Renal cortex interstitium (tissue), 11 donors: ENCODE measurements around the gene MYO7B. TPM values are rescaled to one million over a fixed set of nuclear protein-coding genes. Genes with fewer than 3 reads are reported as not detected.
"Not testable (repeated sequence)": the region's sequence is repeated elsewhere in the genome, so short reads cannot be mapped to it uniquely, and the experiment has no call there.

ENCODE experiments used
- DNase-seq, 11 donors: peaks; one replicate each; pipeline ENCODE4 v3.0.0-alpha.2; 2013; ENCODE audit warnings: low read depth in 9 of 11, low spot score in 4 of 11; ENCODE audit errors: extremely low read depth in 1 of 11
- polyA plus RNA-seq, 3 donors: library from polyadenylated mRNA; unstranded; fragments of 120-200 nt; gene quantifications; one replicate each; pipeline ENCODE4 v1.2.1, GENCODE V29; 2013; ENCODE audit not compliant: insufficient read length in 3 of 3

MYO7B gene
- polyA plus RNA-seq, 3 donors, result 20.6 to 33.3 (median 22.2) TPM

GRCh38 chr2:127516041-127516762, 19.3 kb upstream of the MYO7B start:
- no peak for DNase-seq

GRCh38 chr2:127517465-127517864, 18.0 kb upstream of the MYO7B start:
- DNase-seq, result no peak

GRCh38 chr2:127520424-127520823, 15.1 kb upstream of the MYO7B start:
- no peak for DNase-seq

- no peak for DNase-seq
Observed at GRCh38 chr2:127523269-127523939, 12.1 kb upstream of the MYO7B start.

- DNase-seq, result not testable (repeated sequence)
Observed at GRCh38 chr2:127524198-127524834, 11.2 kb upstream of the MYO7B start.

GRCh38 chr2:127525691-127526131, 9.8 kb upstream of the MYO7B start:
- peak in 5 of 11 donors; percentile 25 to 57 (median 41) for DNase-seq

GRCh38 chr2:127526132-127527000, 9.1 kb upstream of the MYO7B start, which contains the start of gene IWS1:
Gene IWS1, minus strand, starts transcription at chr2:127526489. Its CDS starts 281 bp downstream, at chr2:127526208.
- peak; percentile 92 to 97 (median 95) for DNase-seq

- peak in 2 of 11 donors; percentile 13 to 21 for DNase-seq
Observed at GRCh38 chr2:127527001-127527804, 8.3 kb upstream of the MYO7B start.

- no peak for DNase-seq
Observed at GRCh38 chr2:127528487-127528886, 7.0 kb upstream of the MYO7B start.

GRCh38 chr2:127529416-127529815, 6.1 kb upstream of the MYO7B start:
- DNase-seq, result not testable (repeated sequence)

- DNase-seq, result no peak
Observed at GRCh38 chr2:127530245-127531140, 5.0 kb upstream of the MYO7B start.

- no peak for DNase-seq
Observed at GRCh38 chr2:127531221-127531648, 4.2 kb upstream of the MYO7B start.

- DNase-seq, result no peak
Observed at GRCh38 chr2:127532296-127532695, 3.2 kb upstream of the MYO7B start.

GRCh38 chr2:127535918-127536317, 435 bp downstream of the MYO7B start:
- no peak for DNase-seq

- DNase-seq, result no peak
Observed at GRCh38 chr2:127536707-127537541, 1.4 kb downstream of the MYO7B start.

GRCh38 chr2:127537644-127538043, 2.2 kb downstream of the MYO7B start:
- DNase-seq, result no peak
